Measurements from ENCODE around the gene SPATA1.

SPATA1 gene

GRCh38 chr1:84489766-84490165 lies 16.4 kb upstream of the SPATA1 start:
- no peaks in the 10 kb centered on the region for H3K9me3 ChIP-seq (ENCODE audit: control insufficient read depth in 1 of 2, low read length in 2 of 2)
- no peaks in the 10 kb centered on the region for H3K4me1 ChIP-seq (ENCODE audit: control insufficient read depth in 1 of 2, insufficient read depth in 2 of 2, low read length in 2 of 2)
- no peak overlapping the region for H3K9ac ChIP-seq (ENCODE audit: low read depth in 1 of 2, low read length in 2 of 2)
- peaks cover 14 to 57% of the 10 kb centered on the region in 2 donors for H3K36me3 ChIP-seq (ENCODE audit: control insufficient read depth in 1 of 2, insufficient read depth in 2 of 2, low read length in 2 of 2)
- H3K4me3 ChIP-seq (ENCODE audit: low read depth in 1 of 2, low read length in 2 of 2), result no peak overlapping the region
- H3K27me3 ChIP-seq (ENCODE audit: control insufficient read depth in 1 of 2, insufficient read depth in 2 of 2, low read length in 2 of 2), result no peaks in the 10 kb centered on the region
- no peak overlapping the region for H3K27ac ChIP-seq (ENCODE audit: low read depth, low read length)

GRCh38 chr1:84492726-84493125 lies 13.5 kb upstream of the SPATA1 start:
- H3K4me1 ChIP-seq (ENCODE audit: control insufficient read depth in 1 of 2, insufficient read depth in 2 of 2, low read length in 2 of 2), result no peaks in the 10 kb centered on the region
- no peak overlapping the region for H3K4me3 ChIP-seq (ENCODE audit: low read depth in 1 of 2, low read length in 2 of 2)
- H3K9ac ChIP-seq (ENCODE audit: low read depth in 1 of 2, low read length in 2 of 2), result no peak overlapping the region
- H3K9me3 ChIP-seq (ENCODE audit: control insufficient read depth in 1 of 2, low read length in 2 of 2), result no peaks in the 10 kb centered on the region
- H3K27me3 ChIP-seq (ENCODE audit: control insufficient read depth in 1 of 2, insufficient read depth in 2 of 2, low read length in 2 of 2), result no peaks in the 10 kb centered on the region
- peaks cover 24 to 72% of the 10 kb centered on the region in 2 donors for H3K36me3 ChIP-seq (ENCODE audit: control insufficient read depth in 1 of 2, insufficient read depth in 2 of 2, low read length in 2 of 2)
- H3K27ac ChIP-seq (ENCODE audit: low read depth, low read length), result no peak overlapping the region

GRCh38 chr1:84493747-84494146 lies 12.4 kb upstream of the SPATA1 start:
- H3K4me3 ChIP-seq (ENCODE audit: low read depth in 1 of 2, low read length in 2 of 2), result no peak overlapping the region
- peaks cover 27 to 82% of the 10 kb centered on the region in 2 donors for H3K36me3 ChIP-seq (ENCODE audit: control insufficient read depth in 1 of 2, insufficient read depth in 2 of 2, low read length in 2 of 2)
- no peaks in the 10 kb centered on the region for H3K9me3 ChIP-seq (ENCODE audit: control insufficient read depth in 1 of 2, low read length in 2 of 2)
- no peak overlapping the region for H3K9ac ChIP-seq (ENCODE audit: low read depth in 1 of 2, low read length in 2 of 2)
- H3K27ac ChIP-seq (ENCODE audit: low read depth, low read length), result no peak overlapping the region
- H3K4me1 ChIP-seq (ENCODE audit: control insufficient read depth in 1 of 2, insufficient read depth in 2 of 2, low read length in 2 of 2), result no peaks in the 10 kb centered on the region
- H3K27me3 ChIP-seq (ENCODE audit: control insufficient read depth in 1 of 2, insufficient read depth in 2 of 2, low read length in 2 of 2), result no peaks in the 10 kb centered on the region

- Histone ChIP-seq H3K36me3 (ENCODE audit: control insufficient read depth in 1 of 2, insufficient read depth in 2 of 2, low read length in 2 of 2) (peaks cover 29 to 75% of the 10 kb centered on the region in 2 donors), H3K27ac (ENCODE audit: low read depth, low read length) (no peak overlapping the region), H3K4me1 (ENCODE audit: control insufficient read depth in 1 of 2, insufficient read depth in 2 of 2, low read length in 2 of 2) (peaks cover 5 to 8% of the 10 kb centered on the region in 2 donors), H3K9ac (ENCODE audit: low read depth in 1 of 2, low read length in 2 of 2) (no peak overlapping the region), H3K4me3 (ENCODE audit: low read depth in 1 of 2, low read length in 2 of 2) (no peak overlapping the region), H3K27me3 (ENCODE audit: control insufficient read depth in 1 of 2, insufficient read depth in 2 of 2, low read length in 2 of 2) (no peaks in the 10 kb centered on the region), H3K9me3 (ENCODE audit: control insufficient read depth in 1 of 2, low read length in 2 of 2) (no peaks in the 10 kb centered on the region)
Measured at GRCh38 chr1:84496498-84496897, 9.7 kb upstream of the SPATA1 start.

- Histone ChIP-seq H3K9me3 (ENCODE audit: control insufficient read depth in 1 of 2, low read length in 2 of 2) (no peaks in the 10 kb centered on the region), H3K36me3 (ENCODE audit: control insufficient read depth in 1 of 2, insufficient read depth in 2 of 2, low read length in 2 of 2) (peaks cover 27 to 63% of the 10 kb centered on the region in 2 donors), H3K9ac (ENCODE audit: low read depth in 1 of 2, low read length in 2 of 2) (no peak overlapping the region), H3K27me3 (ENCODE audit: control insufficient read depth in 1 of 2, insufficient read depth in 2 of 2, low read length in 2 of 2) (no peaks in the 10 kb centered on the region), H3K27ac (ENCODE audit: low read depth, low read length) (no peak overlapping the region), H3K4me1 (ENCODE audit: control insufficient read depth in 1 of 2, insufficient read depth in 2 of 2, low read length in 2 of 2) (peaks cover 6 to 15% of the 10 kb centered on the region in 2 donors), H3K4me3 (ENCODE audit: low read depth in 1 of 2, low read length in 2 of 2) (no peak overlapping the region)
Measured at GRCh38 chr1:84497631-84498275, 8.4 kb upstream of the SPATA1 start.

- no peak overlapping the region for H3K4me3 ChIP-seq (ENCODE audit: low read depth in 1 of 2, low read length in 2 of 2)
- H3K27me3 ChIP-seq (ENCODE audit: control insufficient read depth in 1 of 2, insufficient read depth in 2 of 2, low read length in 2 of 2), result no peaks in the 10 kb centered on the region
- peaks cover 12 to 16% of the 10 kb centered on the region in 2 donors for H3K36me3 ChIP-seq (ENCODE audit: control insufficient read depth in 1 of 2, insufficient read depth in 2 of 2, low read length in 2 of 2)
- H3K27ac ChIP-seq (ENCODE audit: low read depth, low read length), result no peak overlapping the region
- no peak overlapping the region for H3K9ac ChIP-seq (ENCODE audit: low read depth in 1 of 2, low read length in 2 of 2)
- H3K9me3 ChIP-seq (ENCODE audit: control insufficient read depth in 1 of 2, low read length in 2 of 2), result no peaks in the 10 kb centered on the region
- H3K4me1 ChIP-seq (ENCODE audit: control insufficient read depth in 1 of 2, insufficient read depth in 2 of 2, low read length in 2 of 2), result peaks cover 32 to 38% of the 10 kb centered on the region in 2 donors
Measured at GRCh38 chr1:84502927-84503326, 3.3 kb upstream of the SPATA1 start.

- Histone ChIP-seq H3K4me1 (ENCODE audit: control insufficient read depth in 1 of 2, insufficient read depth in 2 of 2, low read length in 2 of 2) (peaks cover 32 to 38% of the 10 kb centered on the region in 2 donors), H3K9ac (ENCODE audit: low read depth in 1 of 2, low read length in 2 of 2) (peak overlapping the region; percentile 93 to 94), H3K36me3 (ENCODE audit: control insufficient read depth in 1 of 2, insufficient read depth in 2 of 2, low read length in 2 of 2) (peaks cover 6 to 11% of the 10 kb centered on the region in 2 donors), H3K9me3 (ENCODE audit: control insufficient read depth in 1 of 2, low read length in 2 of 2) (peaks cover 0 to 6% of the 10 kb centered on the region in 2 donors), H3K27me3 (ENCODE audit: control insufficient read depth in 1 of 2, insufficient read depth in 2 of 2, low read length in 2 of 2) (no peaks in the 10 kb centered on the region), H3K27ac (ENCODE audit: low read depth, low read length) (peak overlapping the region; percentile 94), H3K4me3 (ENCODE audit: low read depth in 1 of 2, low read length in 2 of 2) (peak overlapping the region; percentile 89 to 96)
Measured at GRCh38 chr1:84504580-84505492, 1.4 kb upstream of the SPATA1 start.

- Histone ChIP-seq H3K4me3 (ENCODE audit: low read depth in 1 of 2, low read length in 2 of 2) (peak overlapping the region; percentile 89 to 96), H3K9me3 (ENCODE audit: control insufficient read depth in 1 of 2, low read length in 2 of 2) (peaks cover 0 to 6% of the 10 kb centered on the region in 2 donors), H3K27ac (ENCODE audit: low read depth, low read length) (peak overlapping the region; percentile 94), H3K9ac (ENCODE audit: low read depth in 1 of 2, low read length in 2 of 2) (peak overlapping the region; percentile 93 to 94), H3K36me3 (ENCODE audit: control insufficient read depth in 1 of 2, insufficient read depth in 2 of 2, low read length in 2 of 2) (peaks cover 2 to 4% of the 10 kb centered on the region in 2 donors), H3K27me3 (ENCODE audit: control insufficient read depth in 1 of 2, insufficient read depth in 2 of 2, low read length in 2 of 2) (no peaks in the 10 kb centered on the region), H3K4me1 (ENCODE audit: control insufficient read depth in 1 of 2, insufficient read depth in 2 of 2, low read length in 2 of 2) (peaks cover 30 to 38% of the 10 kb centered on the region in 2 donors)
Measured at GRCh38 chr1:84505493-84506001, 639 bp upstream of the SPATA1 start.

GRCh38 chr1:84506729-84507453 lies 705 bp downstream of the SPATA1 start:
- Histone ChIP-seq H3K9ac (ENCODE audit: low read depth in 1 of 2, low read length in 2 of 2) (peak overlapping the region; percentile 84 to 93), H3K9me3 (ENCODE audit: control insufficient read depth in 1 of 2, low read length in 2 of 2) (peaks cover 0 to 6% of the 10 kb centered on the region in 2 donors), H3K36me3 (ENCODE audit: control insufficient read depth in 1 of 2, insufficient read depth in 2 of 2, low read length in 2 of 2) (no peaks in the 10 kb centered on the region), H3K4me1 (ENCODE audit: control insufficient read depth in 1 of 2, insufficient read depth in 2 of 2, low read length in 2 of 2) (peaks cover 27 to 28% of the 10 kb centered on the region in 2 donors), H3K4me3 (ENCODE audit: low read depth in 1 of 2, low read length in 2 of 2) (peak overlapping the region; percentile 89 to 96), H3K27ac (ENCODE audit: low read depth, low read length) (peak overlapping the region; percentile 94), H3K27me3 (ENCODE audit: control insufficient read depth in 1 of 2, insufficient read depth in 2 of 2, low read length in 2 of 2) (no peaks in the 10 kb centered on the region)
